ENCODE results near the gene KCNIP1.

The KCNIP1 gene

GRCh38 chr5:170573114-170573513 is 69.3 kb downstream of the KCNIP1 start:
- Histone ChIP-seq H3K27me3 (ENCODE audit: insufficient read depth, poor library complexity, severe bottlenecking) (peaks cover 29% of the 10 kb centered on the region), H3K4me3 (replicated peaks; ENCODE audit: insufficient read depth, low read length) (no peak overlapping the region), H3K27ac (replicated peaks) (no peak overlapping the region)
- TF ChIP-seq POLR2AphosphoS5 (IDR thresholded peaks at IDR 0.05; ENCODE audit: low read depth) = no peak
- no peak for TF ChIP-seq GABPA (IDR thresholded peaks at IDR 0.05; ENCODE audit: low read depth)
- TF ChIP-seq REST (IDR thresholded peaks at IDR 0.05; ENCODE audit: insufficient replicate concordance, low read depth) = no peak
- no peak for TF ChIP-seq CTCF (IDR thresholded peaks at IDR 0.05; ENCODE audit: insufficient read depth, low read length)
- no peak for TF ChIP-seq SPI1 (IDR thresholded peaks at IDR 0.05; ENCODE audit: borderline replicate concordance, low read depth)
- no peak for DNase-seq (ENCODE audit: low read depth in 1 of 2, low spot score in 1 of 2)

GRCh38 chr5:170573660-170574059 is 69.8 kb downstream of the KCNIP1 start:
- Histone ChIP-seq H3K4me3 (replicated peaks; ENCODE audit: insufficient read depth, low read length) (no peak overlapping the region), H3K27ac (replicated peaks) (no peak overlapping the region), H3K27me3 (ENCODE audit: insufficient read depth, poor library complexity, severe bottlenecking) (peaks cover 29% of the 10 kb centered on the region)
- TF ChIP-seq SPI1 (IDR thresholded peaks at IDR 0.05; ENCODE audit: borderline replicate concordance, low read depth) (no peak), REST (IDR thresholded peaks at IDR 0.05; ENCODE audit: insufficient replicate concordance, low read depth) (no peak), CTCF (IDR thresholded peaks at IDR 0.05; ENCODE audit: insufficient read depth, low read length) (no peak), GABPA (IDR thresholded peaks at IDR 0.05; ENCODE audit: low read depth) (no peak), POLR2AphosphoS5 (IDR thresholded peaks at IDR 0.05; ENCODE audit: low read depth) (no peak)
- no peak for DNase-seq (ENCODE audit: low read depth in 1 of 2, low spot score in 1 of 2)

GRCh38 chr5:170576602-170577535 is 73.0 kb downstream of the KCNIP1 start:
- Histone ChIP-seq H3K4me3 (replicated peaks; ENCODE audit: insufficient read depth, low read length) (no peak overlapping the region), H3K27me3 (ENCODE audit: insufficient read depth, poor library complexity, severe bottlenecking) (peaks cover 20% of the 10 kb centered on the region), H3K27ac (replicated peaks) (no peak overlapping the region)
- DNase-seq (ENCODE audit: low read depth in 1 of 2, low spot score in 1 of 2) = no peak
- TF ChIP-seq GABPA (IDR thresholded peaks at IDR 0.05; ENCODE audit: low read depth) (no peak), REST (IDR thresholded peaks at IDR 0.05; ENCODE audit: insufficient replicate concordance, low read depth) (no peak)

All from HL-60 (cell line).